H9 (cell line): Measurements from ENCODE around the gene MAGI1. TPM values are rescaled to one million over a fixed set of nuclear protein-coding genes. Genes with fewer than 3 reads are reported as not detected.

ENCODE experiments used
- DNase-seq: peaks from one replicate; pipeline ENCODE4 v3.0.0-alpha.2; 2017
- H2AFZ ChIP-seq: one replicate; pipeline ENCODE4 v1.6.1; 2013; ENCODE audit warnings: mild to moderate bottlenecking, low read length, control low read depth, moderate library complexity
- H2AK5ac ChIP-seq: 2 replicates; pipeline ENCODE4 v1.6.1; 2013; ENCODE audit warnings: low read length, control low read depth, mixed read lengths; ENCODE audit not compliant: insufficient read length
- H2BK120ac ChIP-seq: one replicate; pipeline ENCODE4 v1.6.1; 2013; ENCODE audit warnings: low read depth, mild to moderate bottlenecking, low read length, control low read depth, inconsistent platforms; ENCODE audit not compliant: poor library complexity, severe bottlenecking
- H2BK12ac ChIP-seq: 2 replicates; pipeline ENCODE4 v1.6.1; 2013; ENCODE audit warnings: low read length, control low read depth, mixed read lengths, low read depth; ENCODE audit not compliant: insufficient read length
- H2BK15ac ChIP-seq: 2 replicates; pipeline ENCODE4 v1.6.1; 2013; ENCODE audit warnings: low read depth, low read length, control low read depth
- H2BK20ac ChIP-seq: one replicate; pipeline ENCODE4 v1.6.1; 2013; ENCODE audit warnings: low read depth, mild to moderate bottlenecking, low read length, control low read depth, inconsistent platforms; ENCODE audit not compliant: poor library complexity, severe bottlenecking
- H2BK5ac ChIP-seq: 2 replicates; pipeline ENCODE4 v1.6.1; 2013; ENCODE audit warnings: low read length, control low read depth, mixed read lengths; ENCODE audit not compliant: insufficient read length
- H3K14ac ChIP-seq: 2 replicates; pipeline ENCODE4 v1.6.1; 2013; ENCODE audit warnings: low read length, control low read depth; ENCODE audit not compliant: insufficient read depth
- H3K18ac ChIP-seq: 2 replicates; pipeline ENCODE4 v1.6.1; 2013; ENCODE audit warnings: low read depth, mild to moderate bottlenecking, mixed read lengths, low read length, control low read depth; ENCODE audit not compliant: insufficient read length
- H3K23ac ChIP-seq: 2 replicates; pipeline ENCODE4 v1.6.1; 2013; ENCODE audit warnings: low read length, control low read depth, mixed read lengths, low read depth; ENCODE audit not compliant: insufficient read length
- H3K23me2 ChIP-seq: 2 replicates; pipeline ENCODE4 v1.6.1; 2013; ENCODE audit warnings: low read depth, mild to moderate bottlenecking, mixed read lengths, low read length, control low read depth; ENCODE audit not compliant: insufficient read length, poor library complexity, severe bottlenecking
- H3K27ac ChIP-seq: 2 replicates; pipeline ENCODE4 v1.5.1; 2013; ENCODE audit warnings: low read length, control low read depth, mixed read lengths, low read depth; ENCODE audit not compliant: insufficient read length
- H3K27me3 ChIP-seq: 2 replicates; pipeline ENCODE4 v1.6.1; 2013; ENCODE audit warnings: low read length, control low read depth, inconsistent platforms; ENCODE audit not compliant: insufficient read depth
- H3K4ac ChIP-seq: 2 replicates; pipeline ENCODE4 v1.6.1; 2013; ENCODE audit warnings: low read depth, mild to moderate bottlenecking, control low read depth, inconsistent platforms, low read length, moderate library complexity
- H3K4me1 ChIP-seq: 2 replicates; pipeline ENCODE4 v1.6.1; 2013; ENCODE audit warnings: low read length, control low read depth, inconsistent platforms; ENCODE audit not compliant: insufficient read depth
- H3K4me2 ChIP-seq: 2 replicates; pipeline ENCODE4 v1.6.1; 2013; ENCODE audit warnings: low read length, control low read depth, mixed read lengths; ENCODE audit not compliant: insufficient read length, insufficient read depth
- H3K56ac ChIP-seq: 2 replicates; pipeline ENCODE4 v1.6.1; 2013; ENCODE audit warnings: low read depth, mild to moderate bottlenecking, mixed read lengths, low read length, control low read depth; ENCODE audit not compliant: insufficient read length
- H3K79me1 ChIP-seq: 2 replicates; pipeline ENCODE4 v1.6.1; 2013; ENCODE audit warnings: low read depth, mild to moderate bottlenecking, moderate library complexity, low read length, control low read depth, inconsistent platforms; ENCODE audit not compliant: insufficient read depth, poor library complexity, severe bottlenecking
- H3K79me2 ChIP-seq: 2 replicates; pipeline ENCODE4 v1.6.1; 2013; ENCODE audit warnings: low read length, control low read depth, inconsistent platforms; ENCODE audit not compliant: insufficient read depth
- H3K9ac ChIP-seq: 2 replicates; pipeline ENCODE4 v1.6.1; 2013; ENCODE audit warnings: low read length, control low read depth, mixed read lengths; ENCODE audit not compliant: insufficient read length; ENCODE audit errors: extremely low read depth
- H3K9me3 ChIP-seq: one replicate; pipeline ENCODE4 v1.6.1; 2013; ENCODE audit warnings: low read depth, low read length, inconsistent platforms; ENCODE audit not compliant: control insufficient read depth
- H3T11ph ChIP-seq: one replicate; pipeline ENCODE4 v1.6.1; 2013; ENCODE audit warnings: mild to moderate bottlenecking, low read length, control low read depth, inconsistent platforms
- H4K20me1 ChIP-seq: one replicate; pipeline ENCODE4 v1.6.1; 2013; ENCODE audit not compliant: control insufficient read depth, insufficient read length, insufficient read depth
- H4K5ac ChIP-seq: 2 replicates; pipeline ENCODE4 v1.6.1; 2013; ENCODE audit warnings: low read depth, mild to moderate bottlenecking, mixed read lengths, low read length, control low read depth; ENCODE audit not compliant: insufficient read length
- H4K8ac ChIP-seq: replicated peaks from 2 replicates; pipeline ENCODE4 v1.6.1; 2013; ENCODE audit warnings: low read length, control low read depth, mixed read lengths, low read depth; ENCODE audit not compliant: insufficient read length
- H4K91ac ChIP-seq: 2 replicates; pipeline ENCODE4 v1.6.1; 2013; ENCODE audit warnings: low read depth, mild to moderate bottlenecking, moderate library complexity, mixed read lengths, low read length, control low read depth; ENCODE audit not compliant: insufficient read length
- H3K27ac Mint-ChIP-seq, 3 experiments: 2 replicates in 2 of 3; 3 replicates in 1 of 3; pipeline ENCODE4 v1.8.0; 2020 to 2021; ENCODE audit warnings: mixed read lengths in 3 of 3, mild to moderate bottlenecking in 1 of 3, moderate library complexity in 1 of 3
- H3K27me3 Mint-ChIP-seq: 2 replicates; pipeline ENCODE4 v1.8.0; 2021; ENCODE audit warnings: low read depth, mild to moderate bottlenecking, moderate library complexity, mixed read lengths
- H3K36me3 Mint-ChIP-seq, 3 experiments: 2 replicates in 2 of 3; 3 replicates in 1 of 3; pipeline ENCODE4 v1.8.0; 2020 to 2021; ENCODE audit warnings: low read depth in 3 of 3, mixed read lengths in 3 of 3; ENCODE audit not compliant: insufficient read depth in 1 of 3
- H3K4me1 Mint-ChIP-seq, 2 experiments: 2 replicates each; pipeline ENCODE4 v1.8.0; 2020; ENCODE audit warnings: mixed read lengths in 2 of 2
- H3K4me3 Mint-ChIP-seq, 2 experiments: 2 replicates in 1 of 2; 3 replicates in 1 of 2; pipeline ENCODE4 v1.8.0; 2020 to 2021; ENCODE audit warnings: mild to moderate bottlenecking in 2 of 2, mixed read lengths in 2 of 2, moderate library complexity in 1 of 2
- H3K9me3 Mint-ChIP-seq, 2 experiments: 2 replicates in 1 of 2; 3 replicates in 1 of 2; pipeline ENCODE4 v1.8.0; 2020; ENCODE audit warnings: mild to moderate bottlenecking in 2 of 2, mixed read lengths in 2 of 2, moderate library complexity in 1 of 2
- WGBS: extraction: QIAGEN DNeasy Blood & Tissue Kit; methylation state at CpG from one replicate; pipeline ENCODE4 v1.1.7; 2013; ENCODE audit warnings: missing lambda C conversion rate, low lambda C conversion rate, mixed read lengths; ENCODE audit not compliant: insufficient read length; ENCODE audit errors: extremely low coverage; 5-methylcytosine and 5-hydroxymethylcytosine counted together
- total RNA-seq: library from RNA; stranded (reverse); gene quantifications from 2 replicates; pipeline ENCODE4 v1.2.1, GENCODE V29; 2021
- TF ChIP-seq, protein P1 (sequence below): fragments of 200-600 bp; sonication (generic); conservative IDR thresholded peaks from 3 replicates; pipeline ENCODE4 v1.8.0; 2021; ENCODE audit warnings: antibody characterized with exemption, mild to moderate bottlenecking

Gene MAGI1
- total RNA-seq, 1 experiment from 2014 or later: 65.7 TPM

DNA sequence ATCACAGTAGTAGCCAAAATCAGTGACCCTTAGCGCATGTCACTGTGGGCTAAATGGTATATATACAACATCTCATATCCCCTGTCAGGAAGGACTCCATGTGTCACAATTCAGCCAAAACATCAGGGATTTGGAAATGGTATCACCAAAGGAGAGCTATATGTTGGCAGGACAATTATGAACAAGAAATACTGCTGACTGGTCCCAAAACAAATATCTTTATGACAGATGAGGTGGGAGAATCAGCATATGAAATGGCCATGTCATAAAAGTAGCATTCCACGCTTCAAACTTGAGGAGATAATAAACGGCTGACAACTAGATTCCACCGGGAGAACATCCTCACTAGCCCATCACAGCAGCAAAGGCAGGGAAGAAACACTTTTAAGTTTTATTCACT, 158.4 kb downstream of the MAGI1 start:
- no peak overlapping the region for H4K5ac ChIP-seq
- no peak overlapping the region for H2BK20ac ChIP-seq
- H2BK12ac ChIP-seq: no peak overlapping the region
- no peak overlapping the region for H2AK5ac ChIP-seq
- no peak overlapping the region for H3K9ac ChIP-seq
- Mint-ChIP-seq H3K27ac (peak overlapping the region in 2 of 3 experiments; percentile 7 to 58; a peak in 1 of 7 replicates), H3K27me3 (no peaks in the 10 kb centered on the region), H3K4me1 (peaks cover 33 to 34% of the 10 kb centered on the region in 2 experiments), H3K36me3 (no peaks in the 10 kb centered on the region), H3K4me3 (no peak overlapping the region), H3K9me3 (no peaks in the 10 kb centered on the region)
- no peak overlapping the region for H4K91ac ChIP-seq
- peaks cover 4% of the 10 kb centered on the region; the same call in 1 of the 2 replicates for H3K4me1 ChIP-seq
- H3K79me1 ChIP-seq: no peaks in the 10 kb centered on the region
- no peak overlapping the region for H4K8ac ChIP-seq
- H3K23ac ChIP-seq: no peak overlapping the region
- no peak overlapping the region for H2BK15ac ChIP-seq
- no peak overlapping the region for H3K27ac ChIP-seq
- H3K23me2 ChIP-seq: no peaks in the 10 kb centered on the region
- no CpG with 5 or more reads among the region's 4 CpGs for WGBS
- no peak overlapping the region for H2BK5ac ChIP-seq
- H3K4me2 ChIP-seq: no peak overlapping the region
- no peaks in the 10 kb centered on the region for H4K20me1 ChIP-seq
- H3K56ac ChIP-seq: no peak overlapping the region
- no peak overlapping the region for H2AFZ ChIP-seq
- no peak overlapping the region for H3K14ac ChIP-seq
- no peak overlapping the region for H2BK120ac ChIP-seq
- no peak for DNase-seq
- no peaks in the 10 kb centered on the region for H3K27me3 ChIP-seq
- H3K9me3 ChIP-seq: no peaks in the 10 kb centered on the region
- H3T11ph ChIP-seq: no peak overlapping the region
- no peak overlapping the region for H3K18ac ChIP-seq
- H3K4ac ChIP-seq: no peak overlapping the region
- peaks cover 3% of the 10 kb centered on the region; the same call in 1 of the 2 replicates for H3K79me2 ChIP-seq
- TF ChIP-seq, protein P1, sequence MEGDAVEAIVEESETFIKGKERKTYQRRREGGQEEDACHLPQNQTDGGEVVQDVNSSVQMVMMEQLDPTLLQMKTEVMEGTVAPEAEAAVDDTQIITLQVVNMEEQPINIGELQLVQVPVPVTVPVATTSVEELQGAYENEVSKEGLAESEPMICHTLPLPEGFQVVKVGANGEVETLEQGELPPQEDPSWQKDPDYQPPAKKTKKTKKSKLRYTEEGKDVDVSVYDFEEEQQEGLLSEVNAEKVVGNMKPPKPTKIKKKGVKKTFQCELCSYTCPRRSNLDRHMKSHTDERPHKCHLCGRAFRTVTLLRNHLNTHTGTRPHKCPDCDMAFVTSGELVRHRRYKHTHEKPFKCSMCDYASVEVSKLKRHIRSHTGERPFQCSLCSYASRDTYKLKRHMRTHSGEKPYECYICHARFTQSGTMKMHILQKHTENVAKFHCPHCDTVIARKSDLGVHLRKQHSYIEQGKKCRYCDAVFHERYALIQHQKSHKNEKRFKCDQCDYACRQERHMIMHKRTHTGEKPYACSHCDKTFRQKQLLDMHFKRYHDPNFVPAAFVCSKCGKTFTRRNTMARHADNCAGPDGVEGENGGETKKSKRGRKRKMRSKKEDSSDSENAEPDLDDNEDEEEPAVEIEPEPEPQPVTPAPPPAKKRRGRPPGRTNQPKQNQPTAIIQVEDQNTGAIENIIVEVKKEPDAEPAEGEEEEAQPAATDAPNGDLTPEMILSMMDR: no peak
